ENCODE results near the gene TINAG. TPM values are rescaled to one million over a fixed set of nuclear protein-coding genes. Genes with fewer than 3 reads are reported as not detected.

The TINAG gene
- total and polyA plus RNA-seq, 7 donors, result 0.03 to 0.27 (median 0.04) TPM; not detected in 2

DNA sequence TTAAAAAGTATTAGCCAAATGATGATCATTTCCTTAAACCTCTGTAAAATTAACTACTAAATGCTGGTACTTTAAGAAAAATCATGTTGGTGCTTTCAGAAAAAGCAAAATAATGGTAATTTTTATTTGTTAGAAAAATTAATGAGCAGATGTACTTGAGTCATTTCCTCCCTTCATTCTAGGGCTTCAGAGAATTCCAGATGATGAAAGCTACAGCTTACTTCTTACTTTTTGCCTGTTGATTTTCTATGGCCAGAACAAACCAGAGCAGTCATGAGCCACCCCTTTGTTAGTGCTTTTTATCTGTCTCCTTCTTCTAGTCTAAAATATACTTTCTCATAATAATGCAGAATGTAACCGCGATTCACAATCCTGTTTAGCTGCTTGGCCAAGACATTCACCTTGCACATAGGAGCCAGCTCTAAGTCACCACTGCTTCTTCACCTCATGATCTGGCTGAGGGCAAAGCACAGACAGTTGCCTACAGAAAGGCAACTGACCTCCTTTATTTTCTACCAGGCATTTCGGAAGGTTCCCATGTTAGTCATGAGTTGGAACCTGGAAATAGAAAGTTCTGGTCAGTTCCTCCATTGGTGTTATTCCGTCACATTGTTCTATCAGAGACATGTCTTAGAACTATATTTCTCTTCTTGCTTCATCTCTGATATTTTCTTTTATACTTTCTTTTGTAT is 43.5 kb upstream of the TINAG start:
- Histone ChIP-seq H3K4me3 (no peak overlapping the region), H3K4me1 (peaks cover 13% of the 10 kb centered on the region), H3K27me3 (ENCODE audit: insufficient read depth in 3 of 3, low read length in 2 of 3) (no peaks in the 10 kb centered on the region), H3K27ac (peak overlapping the region; percentile 26), H3K9me3 (no peaks in the 10 kb centered on the region), H3K36me3 (ENCODE audit: insufficient read depth in 1 of 2, low read depth in 1 of 2) (peaks cover 0 to 29% of the 10 kb centered on the region in 2 donors)
- ATAC-seq (peak; percentile 44 to 65 (median 52)), DNase-seq (no peak)
- 79 to 97% (median 89%) methylated on average over 4 of the region's 4 CpGs for WGBS, 3 donors
- intact Hi-C loops (cut with DNase I), result loop anchor here (5.0 to 10.0 kb wide), 2 partner anchors 280 to 1987 kb away; no protein-coding TSS in a partner anchor
- TF ChIP-seq, protein P1, sequence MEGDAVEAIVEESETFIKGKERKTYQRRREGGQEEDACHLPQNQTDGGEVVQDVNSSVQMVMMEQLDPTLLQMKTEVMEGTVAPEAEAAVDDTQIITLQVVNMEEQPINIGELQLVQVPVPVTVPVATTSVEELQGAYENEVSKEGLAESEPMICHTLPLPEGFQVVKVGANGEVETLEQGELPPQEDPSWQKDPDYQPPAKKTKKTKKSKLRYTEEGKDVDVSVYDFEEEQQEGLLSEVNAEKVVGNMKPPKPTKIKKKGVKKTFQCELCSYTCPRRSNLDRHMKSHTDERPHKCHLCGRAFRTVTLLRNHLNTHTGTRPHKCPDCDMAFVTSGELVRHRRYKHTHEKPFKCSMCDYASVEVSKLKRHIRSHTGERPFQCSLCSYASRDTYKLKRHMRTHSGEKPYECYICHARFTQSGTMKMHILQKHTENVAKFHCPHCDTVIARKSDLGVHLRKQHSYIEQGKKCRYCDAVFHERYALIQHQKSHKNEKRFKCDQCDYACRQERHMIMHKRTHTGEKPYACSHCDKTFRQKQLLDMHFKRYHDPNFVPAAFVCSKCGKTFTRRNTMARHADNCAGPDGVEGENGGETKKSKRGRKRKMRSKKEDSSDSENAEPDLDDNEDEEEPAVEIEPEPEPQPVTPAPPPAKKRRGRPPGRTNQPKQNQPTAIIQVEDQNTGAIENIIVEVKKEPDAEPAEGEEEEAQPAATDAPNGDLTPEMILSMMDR (IDR thresholded peaks at IDR 0.05), result no peak

DNA sequence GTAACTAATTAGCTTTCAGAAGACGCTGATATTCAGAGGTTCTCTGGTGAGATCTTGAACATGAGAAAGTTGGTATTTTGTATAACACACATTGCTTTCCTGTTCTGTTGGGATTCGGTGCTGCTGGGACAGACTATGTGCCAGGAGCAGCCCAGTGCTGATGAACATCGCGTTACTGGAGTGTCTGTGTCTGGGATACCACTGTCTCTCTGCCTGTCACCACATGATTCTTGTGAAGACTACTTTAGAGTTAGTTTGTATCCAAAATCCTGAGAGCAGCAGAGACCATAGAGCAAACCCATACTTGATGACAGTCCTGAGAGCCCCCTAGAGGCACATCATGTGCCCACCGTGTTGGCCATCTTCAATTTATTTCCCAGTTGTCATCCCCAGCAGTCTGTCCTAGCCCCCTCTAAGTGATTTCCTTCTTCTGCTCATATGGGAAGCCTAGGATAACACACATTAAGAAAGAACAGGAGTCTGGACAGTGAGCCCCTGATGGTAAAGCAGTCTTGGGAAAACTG is 41.8 kb upstream of the TINAG start:
- intact Hi-C loops (cut with DNase I), result loop anchor here (5.0 to 10.0 kb wide), 2 partner anchors 282 to 1989 kb away; no protein-coding TSS in a partner anchor
- H3K27ac ChIP-seq, result no peak overlapping the region
- H3K4me3 ChIP-seq, result no peak overlapping the region
- TF ChIP-seq, protein P1 (IDR thresholded peaks at IDR 0.05), result no peak
- H3K9me3 ChIP-seq, result no peaks in the 10 kb centered on the region
- H3K4me1 ChIP-seq, result peaks cover 13% of the 10 kb centered on the region
- ATAC-seq (peak in 3 of 4 donors; percentile 16 to 32 (median 19)), DNase-seq (no peak)
- no peaks in the 10 kb centered on the region for H3K27me3 ChIP-seq (ENCODE audit: insufficient read depth in 3 of 3, low read length in 2 of 3)
- 65 to 67% (median 65%) methylated on average over 5 of the region's 5 CpGs for WGBS, 3 donors
- peaks cover 0 to 22% of the 10 kb centered on the region in 2 donors for H3K36me3 ChIP-seq (ENCODE audit: insufficient read depth in 1 of 2, low read depth in 1 of 2)

DNA sequence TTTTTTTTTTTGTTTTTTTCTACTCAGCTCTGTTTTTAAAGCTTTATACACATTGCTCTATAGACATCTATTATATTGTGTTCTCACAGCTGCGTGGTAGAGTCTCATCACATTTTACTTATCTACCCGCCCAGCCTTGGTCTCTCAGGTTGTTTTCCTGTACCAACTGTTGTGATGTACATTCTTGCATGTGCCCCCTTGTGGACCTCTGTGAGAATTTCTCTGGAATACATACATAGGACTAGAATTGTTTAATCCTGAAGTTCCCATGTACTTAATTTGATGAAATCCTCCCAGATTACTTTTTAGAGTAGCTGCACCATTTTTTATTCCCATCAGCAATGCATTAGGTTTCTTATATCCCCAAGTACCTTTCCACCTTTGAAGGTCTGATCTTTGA is 40.4 kb upstream of the TINAG start:
- H3K4me1 ChIP-seq, result peaks cover 13% of the 10 kb centered on the region
- DNase-seq, result no peak
- 71 to 88% (median 76%) methylated on average over 2 of the region's 2 CpGs for WGBS, 3 donors
- H3K27ac ChIP-seq, result no peak overlapping the region
- no peaks in the 10 kb centered on the region for H3K27me3 ChIP-seq (ENCODE audit: insufficient read depth in 3 of 3, low read length in 2 of 3)
- TF ChIP-seq, protein P1 (IDR thresholded peaks at IDR 0.05), result no peak
- H3K36me3 ChIP-seq (ENCODE audit: insufficient read depth in 1 of 2, low read depth in 1 of 2), result peaks cover 0 to 12% of the 10 kb centered on the region in 2 donors
- intact Hi-C loops (cut with DNase I), result loop anchor here (5.0 to 10.0 kb wide), 2 partner anchors 283 to 1990 kb away; no protein-coding TSS in a partner anchor
- ATAC-seq, result peak in 2 of 4 donors; percentile 23 to 30
- H3K4me3 ChIP-seq, result no peak overlapping the region
- H3K9me3 ChIP-seq, result no peaks in the 10 kb centered on the region

DNA sequence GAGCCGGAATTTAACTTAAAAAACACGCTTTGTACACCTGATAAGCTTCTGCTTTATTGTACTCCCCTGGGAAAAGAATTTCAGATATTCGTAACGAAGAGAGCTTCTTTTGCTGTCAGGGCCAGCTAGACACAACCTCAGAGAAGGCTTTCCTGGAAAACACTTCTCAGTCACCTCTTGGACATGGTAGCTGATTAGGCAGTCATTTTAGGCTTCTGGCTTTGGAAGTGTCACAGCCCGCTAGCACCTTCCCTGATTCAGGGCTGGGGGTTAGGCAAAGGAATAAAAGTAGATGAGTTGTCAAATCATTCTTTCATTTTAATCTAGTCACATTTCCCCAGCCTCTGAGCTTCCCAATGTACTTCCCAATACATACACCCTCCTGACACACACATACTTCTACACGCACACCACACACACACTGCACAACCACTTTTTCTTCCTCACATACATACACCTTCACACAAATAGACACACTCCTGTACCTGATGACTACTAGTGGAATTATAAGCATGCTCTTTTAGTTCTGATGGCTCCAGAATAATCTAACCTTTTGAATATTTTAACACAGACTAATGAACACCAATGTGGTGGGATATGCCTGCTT is 34.9 kb upstream of the TINAG start:
- peak; percentile 17 to 46 (median 32) for ATAC-seq
- no peaks in the 10 kb centered on the region for H3K27me3 ChIP-seq (ENCODE audit: insufficient read depth in 3 of 3, low read length in 2 of 3)
- WGBS, 3 donors, result 91 to 94% (median 91%) methylated on average over 6 of the region's 6 CpGs
- no peak for DNase-seq
- no peaks in the 10 kb centered on the region for H3K4me1 ChIP-seq
- intact Hi-C loops (cut with DNase I), result no loop called here
- no peaks in the 10 kb centered on the region for H3K9me3 ChIP-seq
- no peaks in the 10 kb centered on the region for H3K36me3 ChIP-seq (ENCODE audit: insufficient read depth in 1 of 2, low read depth in 1 of 2)
- no peak overlapping the region for H3K4me3 ChIP-seq
- TF ChIP-seq, protein P1 (IDR thresholded peaks at IDR 0.05), result no peak
- no peak overlapping the region for H3K27ac ChIP-seq
